CD4-positive, CD25-positive, alpha-beta regulatory T cell (primary cell): ENCODE data around the gene NCAPH2. TPM values are rescaled to one million over a fixed set of nuclear protein-coding genes. Genes with fewer than 3 reads are reported as not detected.

Experiments
- ATAC-seq, 2 donors: fragments of 150-1000 bp; cut with Tn5 transposase; one replicate each; pipeline ENCODE4 v1.10.0; 2021; ENCODE audit warnings: low read depth in 2 of 2, moderate number of reproducible peaks in 2 of 2, moderate library complexity in 1 of 2
- DNase-seq, 3 donors: peaks; one replicate each; pipeline versions ENCODE4 v3.0.0 to v3.0.0-alpha.2; 2012 to 2022; ENCODE audit warnings: mixed read lengths in 1 of 3
- H3K27ac ChIP-seq: one replicate; pipeline ENCODE4 v1.7.0; 2013; ENCODE audit warnings: mild to moderate bottlenecking, low read length; ENCODE audit not compliant: insufficient read depth, poor library complexity, severe bottlenecking
- H3K27me3 ChIP-seq: one replicate; pipeline ENCODE4 v1.7.0; 2013; ENCODE audit warnings: low read length; ENCODE audit not compliant: control insufficient read depth, insufficient read depth
- H3K36me3 ChIP-seq: one replicate; pipeline ENCODE4 v1.7.0; 2013; ENCODE audit warnings: mild to moderate bottlenecking, low read length, moderate library complexity; ENCODE audit not compliant: control insufficient read depth, insufficient read depth
- H3K4me1 ChIP-seq: 2 replicates; pipeline ENCODE4 v1.7.0; 2013; ENCODE audit warnings: mild to moderate bottlenecking, low read length; ENCODE audit not compliant: insufficient read depth, control insufficient read depth, poor library complexity, severe bottlenecking
- H3K4me3 ChIP-seq: one replicate; pipeline ENCODE4 v1.7.0; 2013; ENCODE audit warnings: low read depth, mild to moderate bottlenecking, low read length, moderate library complexity
- H3K9me3 ChIP-seq, 2 experiments: 1 replicate in 1 of 2; 2 replicates in 1 of 2; pipeline ENCODE4 v1.7.0; 2013; ENCODE audit warnings: low read length in 2 of 2, mild to moderate bottlenecking in 1 of 2, moderate library complexity in 1 of 2; ENCODE audit not compliant: control insufficient read depth in 2 of 2
- H3K27ac Mint-ChIP-seq, 3 donors: one replicate each; pipeline ENCODE4 v1.8.0; 2020 to 2022; ENCODE audit warnings: mild to moderate bottlenecking in 3 of 3, mixed read lengths in 3 of 3, moderate library complexity in 2 of 3
- H3K27me3 Mint-ChIP-seq: one replicate; pipeline ENCODE4 v1.8.0; 2022; ENCODE audit warnings: mild to moderate bottlenecking, mixed read lengths
- H3K36me3 Mint-ChIP-seq: one replicate; pipeline ENCODE4 v1.8.0; 2020; ENCODE audit warnings: mixed read lengths
- H3K4me1 Mint-ChIP-seq, 4 donors: one replicate each; pipeline ENCODE4 v1.8.0; 2020 to 2022; ENCODE audit warnings: mixed read lengths in 4 of 4, mild to moderate bottlenecking in 1 of 4
- H3K4me3 Mint-ChIP-seq, 4 donors: one replicate each; pipeline ENCODE4 v1.8.0; 2020 to 2022; ENCODE audit warnings: mild to moderate bottlenecking in 4 of 4, mixed read lengths in 4 of 4, moderate library complexity in 3 of 4
- H3K9me3 Mint-ChIP-seq, 7 donors: one replicate each; pipeline ENCODE4 v1.8.0; 2020 to 2022; ENCODE audit warnings: mixed read lengths in 7 of 7, mild to moderate bottlenecking in 3 of 7, moderate library complexity in 2 of 7
- polyA plus RNA-seq, 4 donors: library from polyadenylated mRNA; unstranded; fragments of 300-500 nt; fragmentation: Illumina TruSeq; gene quantifications; one replicate each; pipeline ENCODE4 v1.2.3, GENCODE V29; 2021
- total RNA-seq: library from RNA; stranded (reverse); gene quantifications from one replicate; pipeline ENCODE4 v1.2.3, GENCODE V29; 2022

Gene NCAPH2
- 112 TPM for total RNA-seq
- polyA plus RNA-seq = 10 to 100 TPM; 35.8 to 43.6 (median 39.8) TPM

DNA sequence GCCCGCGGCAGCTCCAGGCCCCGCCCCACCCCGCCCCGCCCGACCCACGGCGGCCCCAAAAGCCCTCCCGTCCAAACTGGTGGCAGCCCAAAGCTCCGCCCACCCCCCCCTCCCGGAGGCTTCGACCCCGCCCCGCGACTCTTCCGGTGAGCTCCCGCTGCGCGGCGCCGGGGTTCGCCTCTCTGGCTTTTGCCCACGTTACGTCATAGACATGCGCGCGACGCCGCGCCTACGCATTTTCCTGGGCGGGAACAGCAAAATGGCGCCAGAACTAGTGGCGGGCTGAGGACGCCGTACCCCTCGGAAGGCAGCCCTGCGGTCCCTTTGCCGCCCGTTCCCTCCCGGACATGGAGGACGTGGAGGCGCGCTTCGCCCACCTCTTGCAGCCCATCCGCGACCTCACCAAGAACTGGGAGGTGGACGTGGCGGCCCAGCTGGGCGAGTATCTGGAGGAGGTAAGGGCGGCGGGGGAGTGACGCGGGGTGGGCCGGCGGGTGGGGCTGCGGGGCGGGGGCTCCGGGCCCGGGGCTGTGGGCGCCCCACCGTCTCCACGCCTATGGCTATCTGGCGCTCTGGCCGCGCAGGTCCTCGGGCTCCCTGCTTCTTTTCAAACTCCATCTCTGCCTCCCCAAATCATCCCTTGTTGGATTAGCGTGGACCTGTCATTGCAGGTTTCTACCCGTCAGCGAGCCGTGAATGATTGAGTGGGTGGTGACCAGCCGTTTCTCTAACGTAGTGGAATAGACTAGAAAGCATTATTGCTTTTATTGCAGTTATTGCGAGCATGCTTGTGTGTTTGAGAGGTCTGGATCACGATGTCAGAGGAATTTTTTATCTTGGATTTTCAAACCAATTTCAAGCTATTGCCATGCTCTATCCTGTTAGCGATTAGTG is at the start of gene NCAPH2:
TSS of gene NCAPH2 (plus strand) at position 234 of the 894 bp plus-strand sequence. CDS start at position 348, 114 bp downstream.
- H3K36me3 Mint-ChIP-seq = peaks cover 5% of the 10 kb centered on the region
- peak within 1 kb of the TSS; percentile 95 for H3K27ac ChIP-seq

DNA sequence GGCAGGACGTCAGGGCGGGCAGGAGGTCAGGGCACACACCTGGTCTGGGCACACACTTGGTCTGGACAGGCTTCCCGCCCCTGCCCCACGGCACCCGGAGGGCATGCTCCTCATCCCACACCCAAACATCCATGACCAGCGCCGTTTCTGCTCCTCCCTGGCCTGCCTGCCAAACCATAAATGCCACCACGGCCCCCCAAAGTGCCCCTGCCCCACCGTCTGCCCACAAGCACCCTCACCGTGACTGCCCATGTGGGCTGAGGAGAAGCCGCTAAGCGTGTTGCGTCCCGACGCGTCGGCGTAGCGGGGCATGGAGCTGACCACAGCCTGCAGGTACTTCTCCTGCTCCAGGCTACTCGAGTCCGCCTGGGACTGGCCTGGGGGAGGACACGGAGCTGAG is 49.0 kb upstream of the NCAPH2 start:
- Histone ChIP-seq H3K36me3 (peaks cover 92% of the 10 kb centered on the region), H3K27me3 (no peaks in the 10 kb centered on the region), H3K27ac (no peak overlapping the region), H3K4me1 (no peaks in the 10 kb centered on the region), H3K4me3 (no peak overlapping the region), H3K9me3 (no peaks in the 10 kb centered on the region)
- Mint-ChIP-seq H3K27me3 (no peaks in the 10 kb centered on the region), H3K9me3 (peaks cover 0 to 1% (median 0%) of the 10 kb centered on the region in 7 donors), H3K27ac (no peak overlapping the region), H3K36me3 (peaks cover 27% of the 10 kb centered on the region), H3K4me3 (no peak overlapping the region), H3K4me1 (peaks cover 0 to 6% (median 6%) of the 10 kb centered on the region in 4 donors)
- DNase-seq (no peak), ATAC-seq (no peak)

More for the DNA sequence above, at the start of gene NCAPH2:
- peaks cover 4% of the 10 kb centered on the region for H3K27me3 Mint-ChIP-seq
- Histone ChIP-seq H3K4me1 (peaks cover 29% of the 10 kb centered on the region), H3K27me3 (no peaks in the 10 kb centered on the region), H3K4me3 (peak within 1 kb of the TSS; percentile 82), H3K36me3 (peaks cover 11% of the 10 kb centered on the region), H3K9me3 (no peaks in the 10 kb centered on the region)
- peak within 1 kb of the TSS; percentile 94 to 99 (median 99) for H3K27ac Mint-ChIP-seq
- H3K9me3 Mint-ChIP-seq = no peaks in the 10 kb centered on the region
- H3K4me1 Mint-ChIP-seq = peaks cover 0 to 34% (median 16%) of the 10 kb centered on the region in 4 donors
- H3K4me3 Mint-ChIP-seq = peak within 1 kb of the TSS; percentile 93 to 97 (median 96)
- ATAC-seq = peak; percentile 70 to 75
- peak; percentile 96 to 97 (median 97) for DNase-seq

DNA sequence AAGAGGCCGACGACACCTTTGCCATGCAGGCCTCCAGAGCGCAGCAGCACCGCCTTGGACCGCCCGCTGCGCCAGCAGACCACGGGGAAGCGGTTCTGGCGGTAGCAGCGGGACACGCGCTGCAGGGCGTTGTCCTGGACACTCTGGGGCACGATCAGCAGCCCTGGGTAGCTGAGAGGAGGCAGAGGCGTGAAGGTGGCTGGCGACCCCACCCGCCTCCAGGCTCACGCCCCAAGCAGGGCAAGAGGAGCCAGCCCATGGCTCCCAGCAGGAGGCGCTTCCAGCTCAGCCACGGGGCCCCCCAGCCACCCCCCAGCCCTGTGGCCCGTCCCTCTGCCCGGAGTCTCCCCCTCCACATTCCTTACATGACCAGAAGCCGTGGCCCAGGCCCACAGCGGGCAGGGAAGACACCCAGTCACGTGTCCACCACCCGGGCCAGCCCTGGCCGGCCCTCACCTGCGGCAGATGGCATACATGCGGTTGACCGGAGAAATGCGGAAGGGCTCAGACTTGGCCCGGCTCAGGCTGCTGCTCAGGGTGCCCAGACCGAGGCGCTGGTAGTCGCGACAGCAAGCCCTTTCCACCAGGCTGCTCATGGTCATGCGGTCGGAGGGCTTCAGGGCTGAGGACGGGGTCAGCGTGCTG is 48.4 kb upstream of the NCAPH2 start:
- peaks cover 24% of the 10 kb centered on the region for H3K36me3 Mint-ChIP-seq
- peaks cover 0 to 1% (median 0%) of the 10 kb centered on the region in 7 donors for H3K9me3 Mint-ChIP-seq
- no peak overlapping the region for H3K27ac Mint-ChIP-seq

DNA sequence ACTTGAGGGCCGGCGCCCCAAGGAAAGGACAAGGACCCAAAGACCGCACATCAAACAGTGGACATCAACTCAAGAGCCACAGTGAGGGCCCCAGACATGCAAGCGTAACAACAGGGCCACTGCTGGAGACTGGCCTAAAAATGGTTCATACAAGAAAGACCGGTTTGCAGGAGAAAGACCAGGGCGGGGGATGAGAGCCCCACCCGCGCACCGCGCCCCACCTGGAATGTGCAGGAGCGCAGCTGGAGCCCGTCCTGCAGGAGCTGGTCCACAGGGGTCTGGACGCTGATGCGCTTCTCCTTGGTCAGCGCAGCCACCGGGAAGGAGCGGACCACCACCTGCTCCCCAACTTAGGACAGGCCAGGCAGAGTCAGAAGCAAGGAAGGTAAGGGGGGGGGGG is 47.1 kb upstream of the NCAPH2 start:
- Histone ChIP-seq H3K9me3 (no peaks in the 10 kb centered on the region), H3K4me3 (no peak overlapping the region), H3K27me3 (no peaks in the 10 kb centered on the region), H3K27ac (no peak overlapping the region), H3K4me1 (no peaks in the 10 kb centered on the region), H3K36me3 (peaks cover 90% of the 10 kb centered on the region)
- peaks cover 0 to 6% (median 6%) of the 10 kb centered on the region in 4 donors for H3K4me1 Mint-ChIP-seq
- no peaks in the 10 kb centered on the region for H3K27me3 Mint-ChIP-seq
- H3K27ac Mint-ChIP-seq = no peak overlapping the region
- DNase-seq (no peak), ATAC-seq (no peak)
- H3K9me3 Mint-ChIP-seq = peaks cover 0 to 1% (median 0%) of the 10 kb centered on the region in 7 donors
- H3K4me3 Mint-ChIP-seq = peak overlapping the region in 1 of 4 donors; percentile 51
- H3K36me3 Mint-ChIP-seq = peaks cover 20% of the 10 kb centered on the region

More for the DNA sequence above, 48.4 kb upstream of the NCAPH2 start:
- Histone ChIP-seq H3K4me1 (no peaks in the 10 kb centered on the region), H3K4me3 (no peak overlapping the region), H3K27me3 (no peaks in the 10 kb centered on the region), H3K9me3 (no peaks in the 10 kb centered on the region), H3K36me3 (peaks cover 91% of the 10 kb centered on the region), H3K27ac (no peak overlapping the region)
- ATAC-seq (peak in 1 of 2 donors; percentile 31), DNase-seq (no peak)
- Mint-ChIP-seq H3K4me1 (peaks cover 0 to 6% (median 6%) of the 10 kb centered on the region in 4 donors), H3K4me3 (no peak overlapping the region), H3K27me3 (no peaks in the 10 kb centered on the region)

DNA sequence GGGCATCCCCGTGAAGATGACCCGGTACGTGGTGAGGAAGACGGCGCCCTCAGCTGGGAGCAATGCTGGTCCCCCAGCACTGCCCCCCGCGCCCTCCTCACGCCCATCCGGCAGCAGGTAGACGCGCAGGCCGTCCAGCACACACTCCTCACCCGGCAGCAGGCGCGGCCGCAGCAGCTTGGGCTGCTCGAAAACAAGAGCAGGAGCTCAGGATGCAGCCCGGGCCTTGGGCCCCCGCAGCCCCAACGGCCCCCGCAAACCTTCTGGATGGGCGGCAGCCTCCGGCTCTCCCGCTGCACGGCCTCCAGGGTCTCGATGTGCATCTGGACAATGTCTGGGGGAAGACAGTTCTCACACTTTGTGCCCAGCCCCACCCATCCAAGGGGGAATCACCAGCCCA is 46.5 kb upstream of the NCAPH2 start:
- Mint-ChIP-seq H3K4me3 (no peak overlapping the region), H3K4me1 (peaks cover 0 to 8% (median 6%) of the 10 kb centered on the region in 4 donors), H3K27me3 (no peaks in the 10 kb centered on the region), H3K36me3 (peaks cover 20% of the 10 kb centered on the region), H3K9me3 (peaks cover 0 to 1% (median 0%) of the 10 kb centered on the region in 7 donors), H3K27ac (no peak overlapping the region)
- H3K9me3 ChIP-seq = no peaks in the 10 kb centered on the region
- no peaks in the 10 kb centered on the region for H3K27me3 ChIP-seq
- H3K27ac ChIP-seq = no peak overlapping the region
- ATAC-seq (no peak), DNase-seq (no peak)
- no peak overlapping the region for H3K4me3 ChIP-seq
- H3K4me1 ChIP-seq = no peaks in the 10 kb centered on the region
- peaks cover 92% of the 10 kb centered on the region for H3K36me3 ChIP-seq

DNA sequence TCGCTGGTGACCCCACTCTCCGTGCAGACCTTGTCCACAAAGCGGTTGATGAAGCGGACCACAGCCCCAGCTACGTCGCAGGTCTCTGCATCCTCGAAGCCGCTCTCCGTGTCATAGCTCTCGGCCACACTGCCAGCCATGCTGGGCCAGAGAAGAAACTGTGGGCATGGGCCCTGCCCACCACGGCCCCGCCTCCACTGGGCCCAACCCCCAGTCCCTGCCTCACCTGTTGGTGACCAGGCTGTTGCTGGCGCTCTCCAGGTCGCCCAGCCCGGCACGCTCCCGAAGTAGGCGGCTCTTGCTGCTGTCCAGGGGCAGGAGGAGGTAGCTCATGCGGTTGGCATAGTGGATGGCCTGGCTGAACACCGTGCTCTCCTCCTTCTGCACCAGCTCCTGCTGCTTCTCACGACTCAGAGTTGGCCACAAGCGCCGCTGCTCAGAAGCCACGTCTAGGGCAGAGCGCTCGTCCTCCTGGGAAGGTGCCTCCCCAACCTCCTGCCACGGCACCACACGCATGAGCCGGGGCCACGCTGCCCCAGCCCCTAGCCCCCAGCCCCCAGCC is 46.0 kb upstream of the NCAPH2 start:
- ATAC-seq (no peak), DNase-seq (no peak)
- Histone ChIP-seq H3K4me1 (no peaks in the 10 kb centered on the region), H3K4me3 (no peak overlapping the region), H3K27ac (no peak overlapping the region), H3K9me3 (no peaks in the 10 kb centered on the region), H3K27me3 (no peaks in the 10 kb centered on the region), H3K36me3 (peaks cover 92% of the 10 kb centered on the region)
- Mint-ChIP-seq H3K27ac (no peak overlapping the region), H3K36me3 (peaks cover 22% of the 10 kb centered on the region), H3K27me3 (no peaks in the 10 kb centered on the region), H3K4me3 (no peak overlapping the region), H3K4me1 (peaks cover 0 to 10% (median 8%) of the 10 kb centered on the region in 4 donors), H3K9me3 (peaks cover 0 to 1% (median 0%) of the 10 kb centered on the region in 7 donors)

DNA sequence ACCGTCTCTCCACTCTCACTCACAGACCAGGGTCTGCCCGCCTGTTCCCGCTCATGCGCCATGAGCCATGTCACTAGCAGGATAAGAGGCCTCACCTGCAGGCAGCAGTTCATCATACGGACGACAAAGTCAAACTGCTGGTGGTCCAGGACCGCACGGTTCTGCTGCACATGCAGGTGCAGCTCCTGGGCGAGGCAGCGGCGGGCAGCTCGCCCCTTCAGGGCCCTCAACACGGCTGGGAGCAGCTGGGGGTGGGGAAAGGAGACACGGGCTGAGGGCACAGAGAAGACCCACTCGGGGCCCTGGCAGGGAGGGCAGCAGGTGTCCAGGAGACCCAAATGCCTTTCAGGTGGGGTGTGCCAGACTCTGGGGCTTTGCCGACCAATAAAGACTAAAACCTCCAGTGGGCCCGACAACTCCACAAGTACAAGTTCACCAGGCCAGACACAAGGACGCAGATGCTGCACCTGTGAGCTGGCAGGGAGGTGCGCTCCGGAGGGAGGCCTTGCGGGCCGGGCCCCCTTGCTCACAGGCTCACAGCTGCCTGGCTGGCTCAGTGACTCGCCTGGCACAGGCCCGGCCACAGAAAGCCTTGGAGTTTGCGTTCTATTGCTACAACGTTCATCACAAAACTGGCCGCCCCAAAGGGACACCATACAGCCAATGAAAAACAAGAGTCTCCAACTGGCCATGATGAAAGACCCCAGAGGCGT is 44.7 kb upstream of the NCAPH2 start:
- H3K4me3 Mint-ChIP-seq = peak overlapping the region in 1 of 4 donors; percentile 43
- H3K27ac Mint-ChIP-seq = peak overlapping the region in 2 of 3 donors; percentile 69 to 81

More for the DNA sequence above, 44.7 kb upstream of the NCAPH2 start:
- no peak overlapping the region for H3K4me3 ChIP-seq
- peaks cover 91% of the 10 kb centered on the region for H3K36me3 ChIP-seq
- no peaks in the 10 kb centered on the region for H3K27me3 ChIP-seq
- H3K27ac ChIP-seq = no peak overlapping the region
- Mint-ChIP-seq H3K9me3 (peaks cover 0 to 1% (median 0%) of the 10 kb centered on the region in 7 donors), H3K27me3 (no peaks in the 10 kb centered on the region), H3K4me1 (peaks cover 0 to 16% (median 6%) of the 10 kb centered on the region in 4 donors), H3K36me3 (peaks cover 21% of the 10 kb centered on the region)
- peaks cover 3% of the 10 kb centered on the region for H3K4me1 ChIP-seq
- DNase-seq (no peak), ATAC-seq (no peak)
- no peaks in the 10 kb centered on the region for H3K9me3 ChIP-seq
